Skeletal muscle tissue (tissue), 4 donors: ENCODE results near the gene PPDPF. TPM values are rescaled to one million over a fixed set of nuclear protein-coding genes. Genes with fewer than 3 reads are reported as not detected.
A peak's percentile ranks its signal among the peaks of the same experiment; 100 is the strongest.

Experiments
- H3K27ac ChIP-seq: one replicate; pipeline ENCODE4 v1.7.0; 2013; ENCODE audit warnings: mild to moderate bottlenecking, low read depth, low read length, inconsistent platforms
- H3K27me3 ChIP-seq, 3 donors: one replicate each; pipeline ENCODE4 v1.7.0; 2013; ENCODE audit warnings: low read length in 3 of 3; ENCODE audit not compliant: control insufficient read depth in 3 of 3, insufficient read depth in 3 of 3
- H3K36me3 ChIP-seq, 3 donors: one replicate each; pipeline ENCODE4 v1.7.0; 2013; ENCODE audit warnings: low read length in 3 of 3; ENCODE audit not compliant: control insufficient read depth in 3 of 3, insufficient read depth in 3 of 3
- H3K4me1 ChIP-seq, 3 donors: one replicate each; pipeline ENCODE4 v1.7.0; 2013; ENCODE audit warnings: low read length in 3 of 3, mild to moderate bottlenecking in 3 of 3; ENCODE audit not compliant: control insufficient read depth in 3 of 3, insufficient read depth in 3 of 3
- H3K4me3 ChIP-seq, 3 donors: one replicate each; pipeline ENCODE4 v1.7.0; 2013; ENCODE audit warnings: low read length in 3 of 3
- H3K9ac ChIP-seq, 3 donors: one replicate each; pipeline ENCODE4 v1.7.0; 2013; ENCODE audit warnings: low read length in 3 of 3, mild to moderate bottlenecking in 3 of 3, moderate library complexity in 2 of 3, low read depth in 1 of 3
- H3K9me3 ChIP-seq, 3 donors: one replicate each; pipeline ENCODE4 v1.7.0; 2013; ENCODE audit warnings: low read length in 3 of 3; ENCODE audit not compliant: control insufficient read depth in 3 of 3
- total RNA-seq: library from RNA; depleted of rRNA; stranded (reverse); fragments of >200 nt; gene quantifications from one replicate; pipeline ENCODE4 v1.2.3, GENCODE V29; 2014
- donor health status: Osteomylitis.

Gene PPDPF
- total RNA-seq, 1 donor from 2014 or later: 24.0 TPM

DNA sequence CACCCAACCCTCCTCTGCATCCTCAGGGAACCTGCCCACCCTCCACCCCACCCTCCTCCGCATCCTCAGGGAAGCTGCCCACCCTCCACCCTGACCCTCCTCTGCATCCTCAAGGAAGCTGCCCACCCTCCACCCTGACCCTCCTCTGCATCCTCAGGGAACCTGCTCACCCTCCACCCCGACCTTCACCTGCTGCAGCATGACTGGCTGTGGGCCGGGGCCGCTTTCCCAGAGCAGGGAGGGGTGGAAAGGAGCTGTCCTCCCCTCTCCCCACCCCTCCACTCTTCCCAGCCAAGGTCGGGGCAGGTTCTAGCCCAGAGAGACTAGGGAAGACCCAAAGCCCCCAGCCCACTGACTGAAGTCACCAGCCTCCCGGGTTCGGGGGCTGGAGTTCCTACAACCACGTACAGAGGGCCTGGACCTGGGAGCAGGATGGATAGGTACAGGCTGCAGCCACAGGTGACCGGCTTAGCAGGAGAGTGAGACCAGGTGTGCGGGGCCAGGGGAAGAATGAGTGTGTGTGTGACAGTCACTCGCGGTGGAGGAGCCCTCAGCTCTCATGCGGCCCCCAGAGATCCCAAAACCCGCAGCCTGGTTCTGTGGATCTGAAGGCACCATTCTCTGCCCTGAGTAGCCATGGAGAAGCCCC lies 33.3 kb upstream of the PPDPF start:
- Histone ChIP-seq H3K9ac (no peak overlapping the region), H3K36me3 (peaks cover 23 to 39% (median 33%) of the 10 kb centered on the region in 3 donors), H3K27ac (no peak overlapping the region), H3K27me3 (peaks cover 0 to 18% (median 13%) of the 10 kb centered on the region in 3 donors), H3K4me1 (peaks cover 0 to 28% (median 13%) of the 10 kb centered on the region in 3 donors), H3K4me3 (no peak overlapping the region), H3K9me3 (no peaks in the 10 kb centered on the region)

DNA sequence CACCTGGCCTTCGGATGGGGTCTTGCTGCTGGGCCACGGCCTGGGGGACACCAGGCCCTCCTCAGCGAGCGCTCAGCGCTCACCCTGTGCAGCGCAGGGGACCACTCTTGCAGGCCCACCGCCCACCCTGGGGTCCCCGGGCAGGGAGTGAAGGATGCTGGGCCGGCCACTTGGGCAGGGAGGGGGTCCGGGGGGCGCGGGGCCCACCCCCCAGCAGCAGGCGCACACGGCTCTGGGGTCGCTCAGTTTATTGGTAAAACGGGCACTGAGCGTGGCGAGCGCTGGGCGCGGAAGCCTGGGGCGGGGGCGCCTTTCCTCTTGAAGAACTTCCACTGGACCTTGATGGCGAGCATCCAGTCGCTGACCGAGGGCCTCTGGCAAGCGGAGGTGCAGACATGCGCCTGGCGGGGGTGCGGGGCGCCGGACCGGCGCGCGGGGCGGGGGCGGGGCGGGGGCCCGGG lies 32.8 kb upstream of the PPDPF start:
- no peaks in the 10 kb centered on the region for H3K9me3 ChIP-seq
- no peak overlapping the region for H3K27ac ChIP-seq
- peaks cover 0 to 22% (median 10%) of the 10 kb centered on the region in 3 donors for H3K4me1 ChIP-seq
- H3K27me3 ChIP-seq: peaks cover 0 to 18% (median 9%) of the 10 kb centered on the region in 3 donors
- peaks cover 28 to 44% (median 39%) of the 10 kb centered on the region in 3 donors for H3K36me3 ChIP-seq
- no peak overlapping the region for H3K9ac ChIP-seq
- no peak overlapping the region for H3K4me3 ChIP-seq

DNA sequence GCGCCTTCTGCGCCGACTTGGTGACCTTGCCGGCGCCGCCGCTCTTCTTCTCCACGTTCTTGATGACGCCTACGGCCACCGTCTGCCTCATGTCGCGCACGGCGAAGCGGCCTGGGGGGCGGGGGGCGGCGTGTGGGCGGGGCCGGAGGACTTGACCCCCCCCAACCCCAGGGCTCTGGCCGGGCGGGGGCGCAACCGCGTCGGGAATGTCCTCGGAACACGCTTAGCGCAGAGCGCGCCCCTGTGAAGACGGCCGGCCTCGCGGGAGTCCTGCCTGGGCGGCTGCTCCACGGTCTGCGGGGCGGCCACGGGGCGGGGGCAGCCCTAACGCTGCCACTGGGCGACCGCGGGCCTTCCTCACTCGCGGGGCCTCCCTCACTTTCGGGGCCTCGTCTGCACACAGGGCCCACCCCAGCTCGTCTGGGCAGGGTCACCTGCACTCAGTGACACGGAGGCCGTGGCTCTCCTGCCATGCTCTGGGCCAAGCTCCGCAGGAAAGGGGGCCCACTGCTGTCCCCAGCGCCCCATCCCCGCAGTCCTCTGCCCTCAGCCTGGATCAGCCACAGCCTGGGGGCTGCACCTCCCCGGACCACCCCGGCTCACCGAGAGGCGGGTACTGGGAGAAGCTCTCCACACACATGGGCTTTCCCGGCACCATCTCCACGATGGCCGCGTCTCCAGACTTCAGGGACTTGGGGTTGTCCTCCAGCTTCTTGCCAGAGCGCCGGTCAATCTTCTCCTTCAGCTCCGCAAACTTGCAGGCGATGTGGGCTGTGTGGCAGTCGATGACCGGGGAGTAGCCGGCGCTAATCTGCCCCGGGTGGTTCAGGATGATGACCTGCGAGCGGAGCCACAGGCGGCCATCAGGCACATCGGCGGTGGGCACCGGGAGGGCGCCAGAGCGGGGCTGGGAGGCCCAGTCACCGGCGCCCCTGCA lies 32.0 kb upstream of the PPDPF start:
- H3K27me3 ChIP-seq: peaks cover 0 to 18% (median 9%) of the 10 kb centered on the region in 3 donors
- no peak overlapping the region for H3K27ac ChIP-seq
- H3K4me3 ChIP-seq: no peak overlapping the region
- H3K9me3 ChIP-seq: no peaks in the 10 kb centered on the region
- H3K9ac ChIP-seq: peak overlapping the region in 1 of 3 donors; percentile 40
- H3K36me3 ChIP-seq: peaks cover 33 to 50% (median 47%) of the 10 kb centered on the region in 3 donors
- peaks cover 0 to 18% (median 8%) of the 10 kb centered on the region in 3 donors for H3K4me1 ChIP-seq

DNA sequence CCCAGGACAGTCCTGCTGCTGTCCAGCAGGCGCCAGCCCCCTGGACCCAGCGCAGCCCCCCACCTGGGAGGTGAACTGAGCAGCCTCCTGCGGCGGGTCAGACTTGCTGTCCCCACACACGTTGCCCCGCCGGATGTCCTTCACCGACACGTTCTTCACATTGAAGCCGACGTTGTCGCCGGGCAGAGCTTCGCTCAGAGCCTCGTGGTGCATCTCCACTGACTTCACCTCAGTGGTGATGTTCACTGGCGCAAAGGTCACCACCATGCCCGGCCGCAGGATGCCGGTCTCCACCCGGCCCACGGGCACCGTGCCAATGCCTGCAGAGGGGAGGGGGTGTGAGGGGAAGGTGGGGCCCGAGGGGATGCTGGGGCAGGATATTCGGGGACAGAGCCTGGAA lies 30.1 kb upstream of the PPDPF start:
- H3K27me3 ChIP-seq: peaks cover 0 to 14% (median 9%) of the 10 kb centered on the region in 3 donors
- peaks cover 42 to 69% (median 65%) of the 10 kb centered on the region in 3 donors for H3K36me3 ChIP-seq
- no peak overlapping the region for H3K4me3 ChIP-seq
- no peaks in the 10 kb centered on the region for H3K9me3 ChIP-seq
- peaks cover 8 to 36% (median 24%) of the 10 kb centered on the region in 3 donors for H3K4me1 ChIP-seq
- no peak overlapping the region for H3K27ac ChIP-seq
- H3K9ac ChIP-seq: no peak overlapping the region

DNA sequence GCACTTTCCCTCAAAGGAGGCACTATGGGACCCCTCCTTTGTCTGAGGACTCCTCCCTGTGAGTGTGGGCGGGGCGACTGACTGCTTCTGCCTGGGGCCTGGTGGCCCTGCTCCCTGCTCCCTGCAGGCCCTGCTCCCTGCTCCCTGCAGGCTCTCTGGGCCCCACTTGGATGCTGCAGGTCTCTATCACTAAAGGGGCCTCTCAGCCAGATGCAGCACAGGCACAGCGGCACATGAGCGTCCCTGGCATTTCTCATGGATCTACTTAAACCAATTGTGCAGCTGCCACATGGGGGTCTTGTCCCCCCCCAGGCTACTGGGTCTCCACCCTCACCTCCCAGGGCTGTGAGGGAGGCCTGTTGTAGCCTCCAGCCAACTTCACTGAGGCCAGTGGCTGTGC lies 29.5 kb upstream of the PPDPF start:
- peaks cover 14 to 43% (median 30%) of the 10 kb centered on the region in 3 donors for H3K4me1 ChIP-seq
- no peaks in the 10 kb centered on the region for H3K9me3 ChIP-seq
- H3K27ac ChIP-seq: no peak overlapping the region
- peak overlapping the region in 1 of 3 donors; percentile 33 for H3K9ac ChIP-seq
- H3K4me3 ChIP-seq: no peak overlapping the region
- H3K36me3 ChIP-seq: peaks cover 42 to 75% (median 71%) of the 10 kb centered on the region in 3 donors
- peaks cover 0 to 14% (median 9%) of the 10 kb centered on the region in 3 donors for H3K27me3 ChIP-seq

DNA sequence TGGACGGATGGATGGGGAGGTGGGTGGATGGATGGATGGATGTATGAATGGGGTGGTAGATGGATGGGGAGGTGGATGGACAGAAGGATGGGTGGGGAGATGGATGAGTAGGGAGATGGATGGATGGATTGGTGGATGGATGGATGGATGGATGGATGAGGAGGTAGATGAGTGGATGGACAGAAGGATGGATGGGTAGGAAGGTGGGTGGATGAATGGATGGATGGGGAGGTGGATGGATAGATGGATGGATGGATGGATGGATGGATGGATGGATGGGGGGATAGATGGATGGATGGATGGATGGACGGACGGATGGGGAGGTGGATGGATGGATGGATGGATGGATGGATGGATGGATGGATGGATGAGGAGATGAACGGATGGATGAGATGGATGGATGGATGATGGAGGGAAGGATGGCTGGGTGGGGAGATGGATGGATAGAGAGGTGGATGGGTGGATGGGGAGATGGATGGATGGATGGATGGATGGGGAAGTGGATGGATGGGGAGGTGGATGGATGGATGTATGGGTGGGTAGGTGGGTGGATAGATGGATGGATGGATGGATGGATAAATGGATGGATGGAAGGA lies 28.8 kb upstream of the PPDPF start:
- H3K9ac ChIP-seq: no peak overlapping the region
- peaks cover 20 to 49% (median 37%) of the 10 kb centered on the region in 3 donors for H3K4me1 ChIP-seq
- peaks cover 0 to 14% (median 9%) of the 10 kb centered on the region in 3 donors for H3K27me3 ChIP-seq
- no peak overlapping the region for H3K27ac ChIP-seq
- H3K36me3 ChIP-seq: peaks cover 42 to 78% (median 71%) of the 10 kb centered on the region in 3 donors
- no peak overlapping the region for H3K4me3 ChIP-seq
- H3K9me3 ChIP-seq: no peaks in the 10 kb centered on the region

DNA sequence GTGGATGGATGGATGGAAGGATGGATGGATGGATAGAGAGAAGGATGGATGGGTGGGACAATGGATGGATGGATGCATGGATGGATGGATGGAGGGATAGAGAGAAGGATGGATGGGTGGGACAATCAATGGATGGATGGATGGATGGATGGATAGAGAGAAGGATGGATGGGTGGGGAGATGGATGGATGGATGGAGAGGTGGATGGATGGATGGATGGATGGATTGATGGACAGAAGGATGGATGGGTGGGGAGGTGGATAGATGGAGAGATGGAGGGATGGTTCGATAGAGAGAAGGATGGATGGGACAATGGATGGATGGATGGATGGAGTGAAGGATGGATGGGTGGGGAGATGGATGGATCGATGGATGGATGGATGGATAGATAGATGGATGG lies 28.0 kb upstream of the PPDPF start:
- H3K9me3 ChIP-seq: no peaks in the 10 kb centered on the region
- H3K36me3 ChIP-seq: peaks cover 39 to 81% (median 69%) of the 10 kb centered on the region in 3 donors
- peaks cover 23 to 57% (median 38%) of the 10 kb centered on the region in 3 donors for H3K4me1 ChIP-seq
- H3K4me3 ChIP-seq: no peak overlapping the region
- no peak overlapping the region for H3K27ac ChIP-seq
- H3K27me3 ChIP-seq: peaks cover 0 to 19% (median 6%) of the 10 kb centered on the region in 3 donors
- no peak overlapping the region for H3K9ac ChIP-seq

DNA sequence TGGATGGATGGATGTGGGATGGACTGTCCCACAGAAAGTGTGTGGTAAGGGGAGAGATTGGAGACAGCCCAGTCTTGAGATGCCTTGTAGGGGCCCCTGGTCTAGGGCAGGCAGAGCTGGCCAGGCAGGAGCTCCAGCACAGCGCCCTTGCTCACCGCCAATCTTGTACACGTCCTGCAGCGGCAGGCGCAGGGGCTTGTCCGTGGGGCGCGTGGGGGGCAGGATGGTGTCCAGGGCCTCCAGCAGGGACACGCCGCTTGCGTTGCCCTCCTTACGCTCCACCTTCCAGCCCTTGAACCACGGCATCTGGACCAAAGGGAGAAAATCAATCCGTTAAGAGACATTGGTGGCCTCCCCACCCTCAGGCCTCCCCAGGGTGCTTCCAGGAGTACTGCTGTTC lies 27.6 kb upstream of the PPDPF start:
- Histone ChIP-seq H3K9ac (no peak overlapping the region), H3K36me3 (peaks cover 38 to 80% (median 66%) of the 10 kb centered on the region in 3 donors), H3K27ac (no peak overlapping the region), H3K27me3 (peaks cover 0 to 22% (median 5%) of the 10 kb centered on the region in 3 donors), H3K4me1 (peaks cover 23 to 61% (median 40%) of the 10 kb centered on the region in 3 donors), H3K9me3 (no peaks in the 10 kb centered on the region), H3K4me3 (no peak overlapping the region)

DNA sequence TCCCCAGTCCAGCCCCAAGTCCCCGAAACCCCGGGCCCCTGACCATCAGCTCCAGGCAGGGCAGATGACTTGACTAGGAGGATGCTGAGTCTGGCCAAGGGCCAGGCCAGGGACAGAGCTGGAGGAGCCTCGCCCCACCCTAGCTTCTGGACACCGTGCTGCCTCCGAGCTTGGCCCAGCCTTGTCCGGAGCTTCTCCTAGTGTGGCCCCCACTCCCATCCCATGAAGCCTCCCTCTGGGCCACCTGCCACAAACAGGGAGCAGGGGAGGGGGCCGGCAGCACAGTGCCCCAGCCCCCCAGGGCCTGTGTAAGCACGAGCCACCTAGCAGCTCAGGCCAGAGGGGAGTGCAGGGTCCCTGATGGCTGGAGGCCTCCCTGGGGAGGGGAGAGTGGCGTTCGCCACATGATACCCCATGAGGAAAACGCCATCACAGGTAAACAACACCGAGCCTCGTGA lies 27.0 kb upstream of the PPDPF start:
- Histone ChIP-seq H3K9me3 (no peaks in the 10 kb centered on the region), H3K27me3 (peaks cover 0 to 23% (median 5%) of the 10 kb centered on the region in 3 donors), H3K9ac (no peak overlapping the region), H3K4me1 (peaks cover 23 to 60% (median 41%) of the 10 kb centered on the region in 3 donors), H3K27ac (no peak overlapping the region), H3K36me3 (peaks cover 38 to 78% (median 64%) of the 10 kb centered on the region in 3 donors), H3K4me3 (no peak overlapping the region)
